K562 (cell line): ENCODE data around the gene WFDC13. TPM values are rescaled to one million over a fixed set of nuclear protein-coding genes. Genes with fewer than 3 reads are reported as not detected.
A peak's percentile ranks its signal among the peaks of the same experiment; 100 is the strongest.

Experiments used
- ATAC-seq: fragments of 200-7000 bp; cut with Tn5 transposase; 3 replicates; pipeline ENCODE4 v1.9.1; 2020; ENCODE audit warnings: moderate library complexity
- BruUV-seq: library from RNA; stranded (reverse); fragments of 400-500 nt; replicated peaks from 2 replicates; lab custom pipeline; 2021; lab: Mats Ljungman, UMichigan
- CTCF ChIA-PET: fragments of 300-600 bp; formaldehyde crosslinking; extraction: SDS; loops from one replicate; lab custom pipeline; 2021; ENCODE audit warnings: low intra/inter-chr PET ratio; lab: Yijun Ruan, JAX
- POLR2A ChIA-PET: fragments of 300-600, 350-650 bp; sonication (Branson Sonifier 250); formaldehyde crosslinking; extraction: SDS; loops from one replicate; lab custom pipeline; 2021; ENCODE audit warnings: antibody characterized with exemption, inconsistent platforms; lab: Yijun Ruan, JAX
- DNase-seq, 4 experiments: peaks; one replicate each; pipeline versions ENCODE4 v3.0.0 to v3.0.0-alpha.2; 2011 to 2018; ENCODE audit warnings: low spot score in 3 of 4, mixed read lengths in 3 of 4; ENCODE audit errors: extremely low read depth in 1 of 4
- FAIRE-seq: peaks from 2 replicates; lab custom pipeline; 2011; peaks lifted over from hg19 to GRCh38; lab: Jason Lieb, UNC
- H2AFZ ChIP-seq: 2 replicates; pipeline ENCODE4 v1.6.0; 2011; ENCODE audit warnings: low read depth, low read length, control low read depth, inconsistent platforms
- H3K27ac ChIP-seq: fragments of 200-600 bp; 3 replicates; pipeline ENCODE4 v1.8.0; 2011; ENCODE audit warnings: low read depth, mild to moderate bottlenecking, control low read depth, inconsistent platforms, low read length, moderate library complexity, mixed read lengths; ENCODE audit errors: extremely low read depth
- H3K27me3 ChIP-seq, 2 experiments: fragments of 300-600 bp in 1 of 2; 2 replicates in 1 of 2; 3 replicates in 1 of 2; pipeline versions ENCODE4 v1.6.0 to v1.8.0; 2011; ENCODE audit warnings: inconsistent platforms in 2 of 2, low read length in 2 of 2, mild to moderate bottlenecking in 1 of 2, mixed read lengths in 1 of 2, moderate library complexity in 1 of 2; ENCODE audit not compliant: control insufficient read depth in 2 of 2, insufficient read depth in 2 of 2
- H3K36me3 ChIP-seq: fragments of 300-600 bp; 3 replicates; pipeline ENCODE4 v1.8.0; 2011; ENCODE audit warnings: mild to moderate bottlenecking, low read length, inconsistent platforms; ENCODE audit not compliant: control insufficient read depth, insufficient read depth
- H3K4me1 ChIP-seq, 2 experiments: fragments of 200-600 bp in 1 of 2; replicated peaks in 1 of 2; 2 replicates in 1 of 2; 3 replicates in 1 of 2; pipeline versions ENCODE4 v1.5.1 to v1.8.0; 2011; ENCODE audit warnings: inconsistent platforms in 2 of 2, low read length in 2 of 2, mild to moderate bottlenecking in 1 of 2, mixed read lengths in 1 of 2, moderate library complexity in 1 of 2; ENCODE audit not compliant: control insufficient read depth in 2 of 2, insufficient read depth in 2 of 2
- H3K4me2 ChIP-seq: 2 replicates; pipeline ENCODE4 v1.6.1; 2011; ENCODE audit warnings: low read length, control low read depth, inconsistent platforms, mixed read lengths; ENCODE audit not compliant: insufficient read depth
- H3K4me3 ChIP-seq: fragments of 200-600 bp; sonication (generic), shearing (Covaris generic); 2 replicates; pipeline ENCODE4 v1.5.1; 2016; ENCODE audit warnings: control low read depth, inconsistent platforms
- H3K79me2 ChIP-seq: fragments of 200-600 bp; 3 replicates; pipeline ENCODE4 v1.8.0; 2011; ENCODE audit warnings: low read length, inconsistent platforms; ENCODE audit not compliant: control insufficient read depth, insufficient read depth
- H3K9ac ChIP-seq, 2 experiments: 2 replicates each; pipeline versions ENCODE4 v1.6.0 to v1.6.1; 2011; ENCODE audit warnings: low read depth in 2 of 2, low read length in 2 of 2, control low read depth in 1 of 2, inconsistent platforms in 1 of 2, mild to moderate bottlenecking in 1 of 2, mixed read lengths in 1 of 2; ENCODE audit not compliant: insufficient read depth in 1 of 2
- H3K9me1 ChIP-seq: one replicate; pipeline ENCODE4 v1.6.0; 2011; ENCODE audit warnings: inconsistent platforms, mild to moderate bottlenecking, low read length, moderate library complexity; ENCODE audit not compliant: control insufficient read depth, insufficient read depth
- H3K9me3 ChIP-seq: replicated peaks from 2 replicates; pipeline ENCODE4 v1.5.1; 2011; ENCODE audit warnings: low read depth, low read length, inconsistent platforms; ENCODE audit not compliant: control insufficient read depth, insufficient read depth
- H4K20me1 ChIP-seq: replicated peaks from 2 replicates; pipeline ENCODE4 v1.6.1; 2011; ENCODE audit warnings: low read length, inconsistent platforms, mixed read lengths; ENCODE audit not compliant: control insufficient read depth, insufficient read depth
- CHD2 ChIP-seq: IDR thresholded peaks from 2 replicates; pipeline ENCODE4 v1.6.1; 2011; ENCODE audit warnings: low read depth, low read length
- EZH2 ChIP-seq: IDR thresholded peaks from 2 replicates; pipeline ENCODE4 v1.6.1; 2012; ENCODE audit warnings: low read depth, mild to moderate bottlenecking, inconsistent platforms, low read length, borderline replicate concordance
- HLTF ChIP-seq: fragments of 450-650 bp; IDR thresholded peaks from 2 replicates; pipeline ENCODE4 v1.6.1; 2016
- IFI16 ChIP-seq: fragments of 250-450 bp; sonication (Bioruptor Pico); IDR thresholded peaks from 2 replicates; pipeline ENCODE4 v2.1.2; 2022; ENCODE audit warnings: mild to moderate bottlenecking, inconsistent platforms
- MNT ChIP-seq, 2 experiments: fragments of 450-650 bp; conservative IDR thresholded peaks; 2 replicates each; pipeline ENCODE4 v1.6.1; 2017; ENCODE audit warnings: mild to moderate bottlenecking in 2 of 2, moderate library complexity in 2 of 2
- NFATC3 ChIP-seq: fragments of 450-650 bp; IDR thresholded peaks from 2 replicates; pipeline ENCODE4 v1.6.1; 2017; ENCODE audit warnings: mild to moderate bottlenecking
- TRIM28 ChIP-seq: fragments of 450-650 bp; IDR thresholded peaks from 2 replicates; pipeline ENCODE4 v1.6.1; 2017
- ZEB2 ChIP-seq: fragments of 450-650 bp; IDR thresholded peaks from 2 replicates; pipeline ENCODE4 v1.6.1; 2016
- ZNF316 ChIP-seq: fragments of 450-650 bp; IDR thresholded peaks from 2 replicates; pipeline ENCODE4 v1.6.1; 2016
- in situ Hi-C: fragments of 300-500 bp; cut with MboI; formaldehyde crosslinking; loops from 4 replicates; pipeline ENCODE4 v1.15.0; 2018; ENCODE audit warnings: inconsistent platforms, mixed read lengths
- intact Hi-C: fragments of 100-400 bp; cut with micrococcal nuclease; formaldehyde crosslinking; loops from 2 replicates; pipeline ENCODE4 v1.14.2; 2022
- polyA plus RNA-seq, 8 experiments: library from polyadenylated mRNA; depleted of rRNA in 4 of 8; stranded (reverse) in 5 of 8; unstranded in 3 of 8; fragments of >200 nt; fragmentation: Nextera tagmentation in 2 of 8; fragmentation: Illumina TruSeq in 1 of 8; extraction: Ambion mirVana in 2 of 8; extraction: Trizol in 1 of 8; gene quantifications; 2 replicates each; pipeline versions ENCODE4 v1.2.1 to v1.2.3, GENCODE V29; 2011 to 2014; ENCODE audit warnings: inconsistent platforms in 1 of 8, missing spikeins in 1 of 8
- total RNA-seq, 7 experiments: library from RNA; depleted of rRNA in 6 of 7; stranded (reverse); fragments of >200 nt in 6 of 7; fragmentation: Illumina TruSeq in 2 of 7; extraction: Trizol in 2 of 7; gene quantifications; 2 replicates each; pipeline versions ENCODE4 v1.2.1 to v1.2.3, GENCODE V29; 2011 to 2021; ENCODE audit warnings: low replicate concordance in 1 of 7

The WFDC13 gene
- total and polyA plus RNA-seq, 9 of the 15 experiments (the other 6 are each of a cell fraction or from before 2014, with no cell fraction given) = not detected

- no peak for TF ChIP-seq IFI16
- peak; percentile 87 for TF ChIP-seq TRIM28
- no peak for TF ChIP-seq MNT (conservative IDR thresholded peaks at IDR 0.05)
- no peak for TF ChIP-seq CHD2
- TF ChIP-seq NFATC3 = no peak
- no peak for TF ChIP-seq EZH2
- peak; percentile 37 for TF ChIP-seq ZNF316
- TF ChIP-seq ZEB2 = 0 out of 2 replicates have a peak, but pooled peaks have one; percentile 15
- TF ChIP-seq HLTF = peak; percentile 65; the same call in 1 of the 2 replicates
- Histone ChIP-seq H3K4me1 (no peaks in the 10 kb centered on the region), H3K27me3 (no peaks in the 10 kb centered on the region), H3K4me2 (no peak overlapping the region), H3K27ac (no peak overlapping the region), H3K4me3 (no peak overlapping the region), H4K20me1 (no peaks in the 10 kb centered on the region), H3K79me2 (no peaks in the 10 kb centered on the region), H3K9ac (no peak overlapping the region), H3K9me3 (no peaks in the 10 kb centered on the region), H2AFZ (no peak overlapping the region), H3K36me3 (no peaks in the 10 kb centered on the region), H3K9me1 (no peaks in the 10 kb centered on the region)
- intact Hi-C loops = no loop called here
- ChIA-PET CTCF (no interaction called here), POLR2A (no interaction called here)
- FAIRE-seq (no peak), ATAC-seq (no peak), DNase-seq (no peak)
- no TSS peak for BruUV-seq
- in situ Hi-C loops = no loop called here
These were observed 30.4 kb downstream of the WFDC13 start for GRCh38 chr20:45732199-45732598.
